Heart left ventricle (tissue), 13 donors: ENCODE results near the gene VMP1.

Experiments used
- POLR2A ChIP-seq, 2 donors: fragments of 450-650 bp; IDR thresholded peaks; one replicate each; pipeline ENCODE4 v1.6.1; 2017; ENCODE audit warnings: antibody characterized with exemption in 2 of 2, mild to moderate bottlenecking in 2 of 2, moderate library complexity in 2 of 2
- TF ChIP-seq, protein P1 (sequence below), 12 donors: fragments of 200-600 bp; sonication (generic) in 4 of 12; IDR thresholded peaks; one replicate each; pipeline versions ENCODE4 v1.5.0 to v1.8.0; 2018 to 2022; ENCODE audit warnings: antibody characterized with exemption in 12 of 12, mild to moderate bottlenecking in 5 of 12
- donor health status: ischemic (EF 13 %, LVEDD 7.1; RV severe dilation, severe dysfunction).
- donor health status: DM: no; HTN: yes; CAD: no.
- donor health status: DM: no; HTN: no; CAD: no.
- donor health status: ischemic (EF 25% LVEDD 6.9; RV normal size, moderate dysfunction).
- donor health status: ischemic (EF 25% LVEDD 5.7; RV mildly dilated, moderate dysfunction).
- donor health status: ischemic (EF 35%, LVEDD 5.7; RV mildly dilated, moderate dysfunction).
- donor health status: nonischemic (EF 11% LVEDD 7.7; RV severe dilation, severe dysfunction).
- donor health status: DM: yes; HTN: yes; CAD: no.
- donor health status: PGD.
- donor health status: ischemic (EF 29% LVEDD 5.4; RV normal size, mild dysfunction).
- donor health status: nonischemic (EF 23%, LVEDD 6.1; RV moderate dilation, normal function).

GRCh38 chr17:59684967-59685366 is 22.5 kb upstream of the VMP1 start:
- TF ChIP-seq, protein P1, sequence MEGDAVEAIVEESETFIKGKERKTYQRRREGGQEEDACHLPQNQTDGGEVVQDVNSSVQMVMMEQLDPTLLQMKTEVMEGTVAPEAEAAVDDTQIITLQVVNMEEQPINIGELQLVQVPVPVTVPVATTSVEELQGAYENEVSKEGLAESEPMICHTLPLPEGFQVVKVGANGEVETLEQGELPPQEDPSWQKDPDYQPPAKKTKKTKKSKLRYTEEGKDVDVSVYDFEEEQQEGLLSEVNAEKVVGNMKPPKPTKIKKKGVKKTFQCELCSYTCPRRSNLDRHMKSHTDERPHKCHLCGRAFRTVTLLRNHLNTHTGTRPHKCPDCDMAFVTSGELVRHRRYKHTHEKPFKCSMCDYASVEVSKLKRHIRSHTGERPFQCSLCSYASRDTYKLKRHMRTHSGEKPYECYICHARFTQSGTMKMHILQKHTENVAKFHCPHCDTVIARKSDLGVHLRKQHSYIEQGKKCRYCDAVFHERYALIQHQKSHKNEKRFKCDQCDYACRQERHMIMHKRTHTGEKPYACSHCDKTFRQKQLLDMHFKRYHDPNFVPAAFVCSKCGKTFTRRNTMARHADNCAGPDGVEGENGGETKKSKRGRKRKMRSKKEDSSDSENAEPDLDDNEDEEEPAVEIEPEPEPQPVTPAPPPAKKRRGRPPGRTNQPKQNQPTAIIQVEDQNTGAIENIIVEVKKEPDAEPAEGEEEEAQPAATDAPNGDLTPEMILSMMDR (IDR thresholded peaks at IDR 0.05): no peak
- no peak for TF ChIP-seq POLR2A (IDR thresholded peaks at IDR 0.05)
